Muscle of back (tissue), 11 donors: Measurements from ENCODE around the gene MCF2L2. TPM values are rescaled to one million over a fixed set of nuclear protein-coding genes. Genes with fewer than 3 reads are reported as not detected.
A peak's percentile ranks its signal among the peaks of the same experiment; 100 is the strongest.

Experiments
- DNase-seq, 3 donors: peaks; one replicate each; pipeline versions ENCODE4 v3.0.0 to v3.0.0-alpha.2; 2013
- polyA plus RNA-seq, 10 donors: library from polyadenylated mRNA; unstranded; fragments of 120-200 nt; gene quantifications; one replicate each; pipeline ENCODE4 v1.2.1, GENCODE V29; 2013; ENCODE audit not compliant: insufficient read length in 10 of 10

Gene MCF2L2
- polyA plus RNA-seq, 10 donors: 0.16 to 0.65 (median 0.39) TPM

DNA sequence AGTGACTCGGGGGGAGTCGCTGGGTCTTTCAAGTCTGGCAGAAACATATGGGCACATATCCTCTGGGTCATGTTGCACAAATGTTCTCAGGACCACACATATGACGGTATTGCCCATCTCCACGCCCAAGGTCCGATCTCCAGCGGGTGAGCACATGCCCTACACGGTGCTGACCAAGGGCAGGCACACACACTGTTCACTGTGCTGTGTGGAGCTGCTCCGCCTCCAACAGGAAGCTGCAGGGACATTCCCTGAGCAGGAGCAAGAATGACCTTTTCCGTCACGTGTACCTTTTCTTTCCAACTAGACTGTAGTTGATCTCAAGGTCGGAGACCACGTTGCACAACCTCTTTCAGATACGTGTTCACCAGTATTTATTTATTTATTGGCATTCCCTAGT, 217.1 kb downstream of the MCF2L2 start:
- no peak for DNase-seq

DNA sequence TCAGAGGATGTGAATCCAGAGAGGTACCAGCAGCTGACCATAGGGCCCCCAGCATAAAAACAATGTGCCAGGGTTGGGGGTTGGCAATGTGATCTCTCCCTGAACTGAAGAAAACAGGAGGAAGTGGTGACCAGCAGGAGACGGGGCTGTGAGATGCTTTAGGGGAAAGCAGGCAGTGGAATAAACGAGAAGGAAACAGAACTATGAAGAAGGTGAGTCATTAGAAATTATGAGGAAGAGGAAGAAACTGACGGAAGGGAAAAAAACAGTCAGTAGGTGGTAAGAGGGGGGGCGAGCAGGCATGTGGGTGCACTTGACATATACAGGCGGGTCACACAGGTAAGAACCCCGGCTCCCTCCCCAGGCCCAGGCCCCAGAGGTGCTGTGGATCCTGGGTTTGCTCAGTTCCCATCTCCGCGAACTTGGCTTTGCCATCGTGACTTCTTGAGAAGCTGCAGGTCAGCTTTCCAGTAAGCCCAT, 217.5 kb downstream of the MCF2L2 start:
- DNase-seq: peak in 1 of 3 donors; percentile 41

DNA sequence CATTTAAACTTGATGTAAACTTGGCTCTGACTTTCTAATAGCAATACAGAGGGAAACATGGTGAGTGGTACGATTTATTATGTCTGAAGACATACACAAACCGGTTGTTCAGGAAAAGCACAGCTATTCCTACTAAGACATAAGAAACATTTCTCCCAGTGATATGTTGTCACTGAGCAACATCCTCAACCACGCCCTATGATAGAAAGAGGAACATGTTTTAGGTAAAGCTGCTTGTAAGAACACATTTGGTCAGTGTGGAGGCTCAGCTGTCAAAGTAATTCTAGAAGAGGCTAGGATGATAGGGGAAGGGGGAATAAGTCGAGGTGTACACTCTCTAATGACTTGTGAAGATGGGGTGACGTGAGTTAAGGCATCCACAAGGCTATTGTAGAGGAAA, 218.1 kb downstream of the MCF2L2 start:
- no peak for DNase-seq

DNA sequence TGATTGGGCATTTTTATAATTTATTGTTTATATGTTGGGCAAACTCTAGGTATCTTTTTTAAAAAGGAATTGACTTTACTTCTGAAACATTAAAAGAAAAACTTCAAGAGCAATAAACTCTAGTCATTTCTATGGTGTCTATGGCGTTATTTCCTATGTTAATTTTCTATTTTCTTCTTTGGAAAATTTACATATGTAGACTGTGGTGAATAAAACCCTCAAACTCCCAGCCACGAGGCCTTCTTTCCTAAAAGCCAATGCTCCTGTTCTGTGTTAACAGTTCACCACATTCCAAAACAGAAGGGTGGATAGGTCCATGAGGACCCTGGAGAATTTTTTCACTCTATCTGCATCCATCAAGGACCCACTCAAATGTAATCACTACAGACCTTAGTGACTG, 219.6 kb downstream of the MCF2L2 start:
- DNase-seq: no peak

DNA sequence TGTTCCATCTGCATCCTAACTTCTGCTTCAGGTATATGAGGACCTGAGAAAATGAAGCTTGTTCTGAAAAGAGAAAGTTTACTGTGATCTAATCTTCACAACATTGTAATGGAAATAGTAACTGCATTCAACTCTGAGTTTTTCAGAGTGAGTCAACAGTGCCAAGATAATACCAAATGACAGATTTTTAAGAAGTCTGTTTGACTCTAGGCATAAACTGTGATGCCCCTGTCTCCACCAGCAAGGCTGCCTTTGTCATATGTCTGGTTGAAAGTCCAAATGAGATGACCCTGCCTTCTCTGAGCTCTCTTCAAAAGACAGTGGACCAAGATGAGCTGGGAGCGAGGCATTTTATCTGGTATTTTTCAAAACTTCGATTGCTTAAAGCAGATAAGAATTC, 220.2 kb downstream of the MCF2L2 start:
- no peak for DNase-seq

DNA sequence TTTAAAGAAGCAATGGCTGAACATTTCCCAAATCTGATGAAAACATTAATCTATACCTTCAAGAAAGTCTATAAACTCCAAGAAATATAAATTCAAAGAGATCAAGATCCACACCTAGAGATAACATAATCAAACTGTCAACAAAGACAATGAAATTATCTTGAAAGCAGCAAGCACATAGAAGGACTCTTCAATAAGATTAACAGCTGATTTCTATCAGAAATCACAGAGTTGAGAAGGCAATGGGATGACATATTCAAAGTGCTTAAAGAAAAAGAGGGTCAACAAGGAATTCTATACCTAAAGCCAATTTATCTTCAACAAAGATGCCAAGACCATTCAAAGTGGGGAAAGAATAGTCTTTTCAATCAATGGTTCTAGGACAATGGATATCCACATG, 224.7 kb downstream of the MCF2L2 start:
- DNase-seq: no peak

DNA sequence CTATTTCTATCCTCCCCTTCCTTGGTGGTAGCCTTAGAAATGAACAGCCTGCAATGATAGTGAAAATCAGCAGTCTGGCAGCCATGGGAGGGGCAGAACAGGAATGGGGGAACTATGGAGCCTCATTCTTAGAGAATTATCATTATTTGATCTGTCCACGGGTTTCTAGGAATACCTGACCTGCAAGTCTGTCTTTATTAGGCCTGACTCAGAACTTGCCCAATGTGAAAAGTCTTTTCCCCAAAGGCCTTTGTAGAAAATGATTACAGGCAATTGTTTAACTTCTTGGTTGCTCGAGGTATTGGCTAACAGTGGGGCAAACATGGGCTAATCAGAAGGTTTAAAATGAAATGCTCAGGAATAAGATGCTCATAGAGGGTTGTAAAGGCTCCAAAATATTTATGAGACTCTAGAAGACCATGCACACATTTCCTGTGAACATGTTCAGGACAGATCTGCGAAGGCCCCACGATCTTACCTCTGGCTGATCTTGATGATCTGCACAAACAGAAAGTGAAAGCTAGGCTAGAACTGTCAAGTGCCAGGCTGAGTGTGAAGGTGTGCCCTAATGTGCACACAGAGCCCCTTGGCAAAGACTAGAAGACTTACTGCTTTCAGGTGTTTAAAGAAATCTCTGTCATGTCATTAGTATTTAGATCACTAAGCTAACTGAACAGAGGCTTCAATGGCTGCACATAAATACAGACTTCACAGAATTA, 226.3 kb downstream of the MCF2L2 start:
- DNase-seq: no peak

DNA sequence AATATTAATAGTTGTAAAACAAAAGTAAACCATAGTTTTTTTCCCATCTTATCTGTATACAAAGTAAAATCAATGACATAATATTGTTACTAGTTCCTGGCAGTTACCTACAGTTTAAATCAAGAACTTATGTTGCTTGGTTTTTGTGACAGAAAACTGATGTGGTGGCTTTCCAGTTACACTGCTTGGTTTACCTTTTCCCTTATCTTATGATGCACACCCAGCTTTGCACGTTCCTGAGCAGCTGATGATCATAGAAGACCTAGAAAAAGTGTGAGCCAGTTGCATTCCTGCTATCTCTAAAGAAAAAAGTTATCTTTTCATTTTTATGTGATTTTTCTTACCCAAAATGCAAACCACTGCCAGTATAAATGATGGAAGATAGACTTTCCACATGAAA, 229.5 kb downstream of the MCF2L2 start:
- no peak for DNase-seq

DNA sequence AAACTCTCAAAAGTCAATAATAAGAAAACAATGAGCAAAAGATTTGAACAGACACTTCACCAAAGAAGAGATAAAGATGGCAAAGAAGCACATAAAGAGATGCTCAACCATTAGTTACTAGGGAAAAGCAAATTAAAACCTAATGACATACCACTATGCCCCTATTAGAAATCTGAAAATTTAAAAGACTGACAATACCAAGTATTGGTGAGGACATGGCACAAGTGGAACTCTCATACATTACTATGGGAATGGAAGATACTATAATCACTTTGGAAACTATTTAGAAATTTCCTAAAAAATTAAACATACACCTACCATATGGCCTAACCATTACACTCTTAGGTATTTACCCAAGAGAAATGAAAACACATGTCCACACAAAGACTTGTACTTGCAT, 230.7 kb downstream of the MCF2L2 start:
- no peak for DNase-seq

DNA sequence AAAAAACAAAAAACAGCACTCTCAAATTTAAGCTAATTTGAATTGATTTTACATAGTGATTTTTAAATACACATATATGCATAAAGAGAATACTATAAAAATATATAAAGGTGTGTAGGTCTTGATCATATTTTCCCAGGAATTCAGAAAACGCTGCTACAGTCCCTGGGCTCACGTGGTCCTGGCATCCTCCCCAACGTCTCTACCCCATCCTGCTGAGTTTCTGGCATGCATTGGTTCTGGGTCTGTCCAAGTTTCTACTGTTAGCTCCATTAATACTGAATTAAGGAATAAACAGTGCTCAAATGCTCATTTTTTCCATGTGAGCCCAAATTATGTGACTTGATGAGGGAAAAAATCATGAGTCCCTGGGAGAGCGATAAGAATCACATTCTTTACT, 233.2 kb downstream of the MCF2L2 start:
- DNase-seq: no peak

DNA sequence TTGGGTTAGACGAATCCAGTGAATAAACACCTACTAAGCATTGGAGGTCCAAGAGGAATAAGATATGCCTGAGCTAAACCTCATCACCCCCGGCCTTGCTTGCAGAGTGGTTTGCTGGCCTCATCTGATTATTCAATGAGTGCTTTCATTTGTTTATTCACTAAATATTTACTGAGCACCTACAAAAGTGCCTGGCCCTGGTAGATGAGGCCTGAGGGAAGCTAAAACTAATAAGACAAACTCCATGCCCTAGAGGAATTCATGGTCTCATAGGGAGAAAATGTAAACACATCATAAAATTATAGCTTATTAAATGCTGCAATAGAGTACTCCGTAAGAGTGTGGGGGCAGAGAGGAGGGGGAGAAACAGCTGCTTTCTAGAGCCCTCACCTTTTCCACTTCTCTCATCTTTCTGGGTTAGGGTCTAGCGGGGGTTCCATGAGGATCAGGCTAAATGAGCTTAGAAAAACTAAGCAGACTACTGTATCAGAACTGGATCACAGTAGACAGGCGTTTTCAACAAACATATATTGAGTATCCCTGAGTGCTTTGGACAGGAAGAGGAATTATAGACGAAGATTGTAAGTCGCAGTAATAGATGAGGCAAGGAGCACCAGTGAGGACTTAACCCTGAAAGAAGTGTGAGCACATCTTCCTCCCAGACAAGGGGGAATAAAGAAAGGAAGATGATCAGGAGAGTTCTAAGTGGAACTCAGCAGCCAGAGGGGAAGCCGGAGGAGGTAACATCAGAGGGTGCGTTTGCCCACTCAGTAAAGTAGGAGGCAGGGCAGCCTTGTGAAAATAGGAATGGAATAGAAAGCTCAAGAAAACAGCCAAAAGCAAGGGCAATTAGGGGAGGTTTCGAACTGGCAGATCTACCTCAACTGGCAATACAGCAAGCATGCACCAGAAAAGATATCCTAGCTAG, 234.4 kb downstream of the MCF2L2 start:
- no peak for DNase-seq

DNA sequence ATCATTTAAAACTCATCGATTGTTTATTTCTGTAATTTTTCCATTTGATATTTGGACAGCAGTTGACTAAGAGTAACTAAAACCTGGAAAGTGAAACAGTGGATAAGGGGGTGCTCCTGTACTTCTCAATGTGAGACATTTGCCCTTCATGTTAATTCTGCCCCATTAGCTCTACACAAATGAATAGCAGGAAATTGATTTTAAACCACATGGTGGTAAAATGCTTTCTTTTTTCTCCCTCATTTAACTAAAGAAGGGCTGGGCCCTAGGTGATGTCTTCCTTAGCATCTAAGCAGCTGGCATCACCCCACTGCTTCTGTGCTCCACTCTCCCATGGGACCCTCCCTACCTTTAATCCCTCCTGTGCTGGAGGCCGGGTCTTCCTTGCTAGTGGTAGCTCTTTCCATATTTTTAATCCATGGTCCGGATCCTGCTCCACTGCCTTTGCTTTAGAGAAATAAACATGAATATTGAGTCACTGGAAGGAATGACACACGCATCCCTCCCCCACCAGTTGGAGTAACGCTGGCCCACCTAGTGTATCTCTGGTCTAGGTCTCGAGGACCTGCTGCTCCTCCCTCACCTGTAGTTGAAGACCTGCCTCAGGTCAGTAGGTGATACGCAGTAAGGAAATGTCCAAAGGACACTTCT, 235.6 kb downstream of the MCF2L2 start:
- DNase-seq: no peak

DNA sequence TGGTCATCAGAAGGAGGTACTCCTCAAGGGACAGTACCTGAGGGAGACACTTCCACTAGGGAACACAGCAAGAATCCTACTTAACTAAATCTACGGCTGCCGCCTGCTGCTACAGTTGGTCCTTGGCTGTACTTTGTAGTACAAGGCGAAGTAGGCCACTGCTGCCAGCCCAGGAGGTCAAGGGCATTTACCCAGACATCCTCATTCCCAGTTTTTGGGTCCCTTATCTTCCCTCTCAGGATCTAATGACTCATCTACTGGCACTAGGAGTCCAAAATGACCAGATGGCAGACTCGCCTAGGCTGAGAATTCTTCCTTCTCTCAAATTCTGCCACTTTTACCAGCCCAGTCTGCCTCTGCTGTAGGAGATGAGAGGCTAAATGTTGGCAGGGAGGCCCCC, 238.8 kb downstream of the MCF2L2 start:
- DNase-seq: no peak

DNA sequence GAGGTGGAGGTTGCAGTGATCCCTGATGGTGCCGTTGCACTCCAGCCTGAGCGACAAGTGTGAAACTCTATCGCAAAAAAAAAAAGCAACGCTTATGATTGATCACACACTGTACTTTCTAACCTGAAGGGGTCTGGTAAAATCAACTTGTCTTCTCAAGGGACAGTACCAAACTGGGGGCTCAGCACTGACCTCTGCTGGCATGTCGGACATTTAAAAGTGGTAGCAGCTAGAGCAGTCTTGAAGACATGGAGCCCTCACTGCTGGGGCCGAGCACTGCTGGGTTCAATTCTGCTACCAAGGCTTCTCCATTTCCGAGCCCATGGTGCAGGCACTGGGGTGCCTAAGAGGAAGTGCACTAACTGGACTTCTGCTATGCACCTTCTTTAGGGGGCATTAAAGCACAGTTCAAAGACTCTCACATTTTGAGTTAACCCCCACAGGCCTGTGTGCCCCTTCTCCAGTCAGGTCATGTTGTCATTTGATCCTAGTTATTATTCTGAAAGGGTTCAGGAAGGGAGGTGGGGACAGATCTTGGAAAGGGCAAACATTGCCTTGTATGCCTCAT, 239.4 kb downstream of the MCF2L2 start:
- DNase-seq: peak in 1 of 3 donors; percentile 24

DNA sequence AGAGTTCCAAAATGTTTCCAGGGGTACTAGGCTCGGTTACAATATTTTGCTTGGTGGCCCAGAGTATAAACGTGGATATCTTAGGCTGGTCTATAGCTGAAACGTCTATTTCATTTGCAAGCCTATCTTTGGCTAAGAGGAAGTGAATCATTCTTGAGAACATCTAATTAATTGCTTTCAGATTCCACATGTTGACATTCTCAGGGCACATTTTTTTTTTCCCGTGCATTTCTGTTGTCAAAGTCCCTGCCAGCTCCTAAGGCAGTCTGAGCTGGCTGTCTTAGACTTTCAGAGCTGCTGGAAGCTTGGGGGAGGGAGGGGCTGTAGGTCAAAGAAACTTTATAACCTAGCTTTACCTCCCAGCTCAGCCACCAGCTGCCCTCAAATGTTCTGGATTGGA, 242.7 kb downstream of the MCF2L2 start:
- DNase-seq: peak in 1 of 3 donors; percentile 58

DNA sequence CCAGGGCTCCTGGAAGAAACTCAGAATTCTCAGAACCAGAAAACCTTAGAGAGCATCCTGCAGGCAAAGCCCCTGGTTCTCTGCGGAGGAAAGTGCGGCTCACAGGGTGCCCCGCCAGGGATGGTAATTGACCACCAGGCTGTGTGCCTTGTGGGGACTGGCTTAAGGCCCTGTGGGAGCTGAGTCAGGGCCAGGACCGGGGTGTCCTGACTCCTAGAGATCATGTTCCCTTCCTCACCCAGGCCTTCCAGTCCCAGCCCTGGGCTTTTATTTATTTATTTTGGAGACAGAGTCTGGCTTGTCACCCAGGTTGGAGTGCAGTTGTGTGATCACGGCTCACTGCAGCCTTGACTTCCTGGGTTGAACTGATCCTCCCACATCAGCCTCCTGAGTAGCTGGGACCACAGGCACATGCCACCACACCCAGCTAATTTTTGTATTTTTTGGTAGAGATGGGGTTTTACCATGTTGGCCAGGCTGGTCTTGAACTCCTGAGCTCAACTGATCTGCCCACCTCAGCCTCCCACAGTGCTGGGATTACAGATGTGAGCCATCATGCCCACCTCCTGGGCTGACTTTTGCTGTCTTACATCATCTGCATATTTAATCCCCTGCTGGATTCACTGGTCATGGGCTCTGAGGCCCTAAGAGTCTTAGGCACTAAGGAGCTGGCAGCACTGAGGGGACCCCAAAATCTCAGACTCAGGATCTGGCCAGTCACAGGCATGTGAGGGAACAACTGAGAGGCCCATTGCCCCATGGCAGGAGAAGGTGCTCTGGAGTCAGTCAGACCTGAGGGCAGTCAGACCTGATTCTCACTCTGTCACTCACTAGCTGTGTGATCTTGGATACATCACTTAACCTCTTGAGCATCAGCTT, 245.4 kb downstream of the MCF2L2 start:
- no peak for DNase-seq

DNA sequence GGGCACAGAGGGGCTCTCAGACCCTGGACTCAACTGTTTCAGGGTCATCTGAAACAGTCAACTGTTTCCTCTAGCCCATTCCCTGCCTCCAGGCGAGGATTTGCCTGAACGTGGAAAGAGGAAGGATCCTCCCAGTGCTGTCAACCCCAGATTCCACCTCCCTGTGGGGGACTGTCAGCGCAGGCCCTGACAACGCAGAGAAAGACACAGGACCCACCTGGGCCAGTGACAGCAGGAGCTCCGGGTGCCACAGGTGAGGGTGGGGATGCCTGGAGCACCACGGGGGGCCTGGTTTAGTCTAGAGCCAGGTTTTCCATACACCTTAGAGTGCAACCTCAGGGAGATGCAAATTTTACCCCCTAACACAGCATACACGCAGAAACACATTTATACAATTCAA, 246.3 kb downstream of the MCF2L2 start:
- no peak for DNase-seq

DNA sequence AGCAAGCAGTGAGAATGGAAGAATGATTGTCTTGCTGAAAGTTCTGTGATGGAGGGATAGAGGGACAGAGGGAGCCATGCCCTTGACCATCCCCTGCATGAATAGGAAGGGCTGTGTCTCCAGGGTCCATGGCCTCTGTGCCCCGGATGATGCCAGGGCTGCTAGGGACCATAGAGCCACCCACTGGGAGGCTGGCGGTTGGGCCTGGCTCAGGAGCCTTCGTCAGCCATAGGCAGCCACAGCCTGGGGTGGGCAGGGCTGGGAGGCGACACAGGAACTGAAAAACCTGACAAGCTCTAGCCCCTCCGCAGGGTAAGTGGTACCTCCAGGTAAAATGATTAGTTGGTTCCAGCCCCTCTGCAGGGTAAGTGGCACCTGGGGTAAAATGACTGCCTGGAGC, 246.8 kb downstream of the MCF2L2 start:
- DNase-seq: no peak

DNA sequence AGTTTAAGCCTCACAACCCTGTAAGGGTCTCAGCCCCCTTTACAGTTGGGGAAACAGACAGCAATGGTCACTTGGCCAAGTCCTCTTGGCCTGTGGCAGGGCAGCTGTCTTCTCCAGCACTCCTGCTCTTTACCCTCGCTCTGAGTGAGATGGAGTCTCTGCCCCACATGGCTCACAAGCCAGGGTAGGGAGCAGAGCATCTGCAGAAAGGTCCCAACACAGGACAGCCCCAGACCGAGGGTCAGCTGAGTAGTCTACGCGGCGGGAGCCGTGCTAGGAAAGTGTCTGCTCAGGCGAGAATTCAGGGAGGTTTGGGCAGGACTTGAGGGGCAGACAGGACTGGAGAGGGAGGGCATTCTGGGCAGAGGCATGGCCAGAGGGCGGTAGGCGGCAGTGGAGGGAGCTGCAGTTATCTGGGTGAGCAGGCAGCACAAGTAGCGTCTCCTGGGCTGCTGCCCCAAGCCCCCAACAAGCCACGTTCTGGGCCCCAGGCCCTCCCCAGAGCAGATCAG, 247.6 kb downstream of the MCF2L2 start:
- DNase-seq: no peak

DNA sequence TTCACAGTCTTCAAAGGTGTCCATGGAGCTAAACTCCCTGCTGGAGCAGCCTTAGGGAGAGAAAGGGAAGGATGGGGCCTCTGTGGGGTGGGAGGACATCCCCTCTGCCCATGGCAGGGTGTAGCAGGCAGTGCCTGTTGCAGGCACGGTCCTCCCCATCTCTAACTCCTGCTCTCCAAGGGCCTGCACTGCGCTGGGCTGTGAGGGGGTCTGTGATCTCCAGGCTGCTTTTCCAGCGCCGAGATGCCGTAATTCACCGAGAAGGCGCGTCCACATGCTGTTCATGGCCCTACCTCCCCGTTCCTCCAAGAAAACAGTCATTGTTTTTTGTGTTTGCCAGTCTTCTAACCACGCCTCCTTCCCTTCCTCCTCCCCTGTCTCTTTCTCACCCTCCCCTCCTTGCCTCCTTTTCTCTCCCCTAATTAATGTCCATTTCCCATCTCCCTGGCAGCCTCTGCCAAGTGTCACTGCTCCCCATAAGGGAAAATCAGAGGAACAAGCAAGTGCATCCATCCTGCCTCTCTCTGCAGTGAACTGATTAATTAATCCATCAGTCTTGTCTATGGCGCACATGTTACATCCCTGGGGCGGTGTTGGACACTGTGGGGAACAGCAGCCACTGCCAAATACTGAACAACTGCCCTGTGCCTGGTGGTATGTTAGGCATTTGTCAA, 248.2 kb downstream of the MCF2L2 start:
- DNase-seq: peak in 1 of 3 donors; percentile 42
